B cell (primary cell): ENCODE measurements around the gene PTGES2.

Experiments
- CTCF ChIP-seq: fragments of 200-600 bp; IDR thresholded peaks from one replicate; pipeline ENCODE4 v1.8.0; 2022; ENCODE audit warnings: antibody characterized with exemption, mild to moderate bottlenecking
- EZH2 ChIP-seq: IDR thresholded peaks from 2 replicates; pipeline ENCODE4 v1.6.1; 2012; ENCODE audit warnings: borderline replicate concordance, low read depth, mild to moderate bottlenecking, moderate library complexity, low read length; ENCODE audit not compliant: insufficient read depth, poor library complexity, severe bottlenecking

- TF ChIP-seq CTCF: no peak
- no peak for TF ChIP-seq EZH2
These were observed 3.1 kb downstream of the PTGES2 start for GRCh38 chr9:128124451-128124850.
